Endodermal cell (in vitro differentiated cells): ENCODE measurements around the gene BMP4. TPM values are rescaled to one million over a fixed set of nuclear protein-coding genes. Genes with fewer than 3 reads are reported as not detected.

Experiments
- DNase-seq: peaks from one replicate; pipeline ENCODE4 v3.0.0-alpha.2; 2017
- H3K27ac ChIP-seq: 2 replicates; pipeline ENCODE4 v1.5.1; 2013; ENCODE audit warnings: mild to moderate bottlenecking, low read depth, low read length, moderate library complexity
- H3K27me3 ChIP-seq: 2 replicates; pipeline ENCODE4 v1.6.1; 2013; ENCODE audit warnings: mild to moderate bottlenecking, low read length, moderate library complexity; ENCODE audit not compliant: insufficient read depth, control insufficient read depth, poor library complexity, severe bottlenecking
- H3K36me3 ChIP-seq: 2 replicates; pipeline ENCODE4 v1.7.0; 2013; ENCODE audit warnings: mild to moderate bottlenecking, low read length, moderate library complexity; ENCODE audit not compliant: control insufficient read depth, insufficient read depth
- H3K4me1 ChIP-seq: one replicate; pipeline ENCODE4 v1.7.0; 2013; ENCODE audit warnings: low read length; ENCODE audit not compliant: control insufficient read depth, insufficient read depth
- H3K4me3 ChIP-seq: 2 replicates; pipeline ENCODE4 v1.5.1; 2013; ENCODE audit warnings: mild to moderate bottlenecking, low read length, moderate library complexity
- H3K9ac ChIP-seq: 2 replicates; pipeline ENCODE4 v1.6.1; 2013; ENCODE audit warnings: mild to moderate bottlenecking, low read length, moderate library complexity; ENCODE audit not compliant: poor library complexity, severe bottlenecking; ENCODE audit errors: extremely low read depth
- H3K9me3 ChIP-seq: 2 replicates; pipeline ENCODE4 v1.6.1; 2013; ENCODE audit warnings: mild to moderate bottlenecking, low read length, moderate library complexity; ENCODE audit not compliant: control insufficient read depth
- H3K27ac Mint-ChIP-seq: 2 replicates; pipeline ENCODE4 v1.8.0; 2020; ENCODE audit warnings: mixed read lengths
- H3K27me3 Mint-ChIP-seq: 2 replicates; pipeline ENCODE4 v1.8.0; 2021; ENCODE audit warnings: mild to moderate bottlenecking, mixed read lengths; ENCODE audit not compliant: insufficient read depth
- H3K36me3 Mint-ChIP-seq: 2 replicates; pipeline ENCODE4 v1.8.0; 2020; ENCODE audit warnings: low read depth, mixed read lengths
- H3K4me1 Mint-ChIP-seq: 2 replicates; pipeline ENCODE4 v1.8.0; 2020; ENCODE audit warnings: mixed read lengths
- H3K4me3 Mint-ChIP-seq: 2 replicates; pipeline ENCODE4 v1.8.0; 2020; ENCODE audit warnings: mild to moderate bottlenecking, moderate library complexity, mixed read lengths
- H3K9me3 Mint-ChIP-seq: 2 replicates; pipeline ENCODE4 v1.8.0; 2020; ENCODE audit warnings: mild to moderate bottlenecking, mixed read lengths
- CTCF ChIP-seq: fragments of 200-600 bp; sonication (generic); conservative IDR thresholded peaks from 2 replicates; pipeline ENCODE4 v1.5.0; 2021; ENCODE audit warnings: antibody characterized with exemption, mild to moderate bottlenecking
- WGBS, 2 experiments: methylation state at CpG; one replicate each; pipeline versions ENCODE4 v1.1.5 to v1.1.7; 2013; ENCODE audit warnings: missing lambda C conversion rate in 2 of 2, mixed read lengths in 1 of 2; ENCODE audit not compliant: insufficient coverage in 1 of 2, insufficient read length in 1 of 2; 5-methylcytosine and 5-hydroxymethylcytosine counted together
- total RNA-seq, 2 donors: library from RNA; stranded (reverse); fragmentation: NEBNext Ultra II Directional in 1 of 2; extraction: Animal tissue kit (Norgen Biotek cat#: 25700) in 1 of 2; gene quantifications; 2 replicates in 1 of 2; 3 replicates in 1 of 2; pipeline ENCODE4 v1.2.1, GENCODE V29; 2021

BMP4 gene
- total RNA-seq, 2 donors from 2014 or later, result 13.0 to 19.9 TPM

DNA sequence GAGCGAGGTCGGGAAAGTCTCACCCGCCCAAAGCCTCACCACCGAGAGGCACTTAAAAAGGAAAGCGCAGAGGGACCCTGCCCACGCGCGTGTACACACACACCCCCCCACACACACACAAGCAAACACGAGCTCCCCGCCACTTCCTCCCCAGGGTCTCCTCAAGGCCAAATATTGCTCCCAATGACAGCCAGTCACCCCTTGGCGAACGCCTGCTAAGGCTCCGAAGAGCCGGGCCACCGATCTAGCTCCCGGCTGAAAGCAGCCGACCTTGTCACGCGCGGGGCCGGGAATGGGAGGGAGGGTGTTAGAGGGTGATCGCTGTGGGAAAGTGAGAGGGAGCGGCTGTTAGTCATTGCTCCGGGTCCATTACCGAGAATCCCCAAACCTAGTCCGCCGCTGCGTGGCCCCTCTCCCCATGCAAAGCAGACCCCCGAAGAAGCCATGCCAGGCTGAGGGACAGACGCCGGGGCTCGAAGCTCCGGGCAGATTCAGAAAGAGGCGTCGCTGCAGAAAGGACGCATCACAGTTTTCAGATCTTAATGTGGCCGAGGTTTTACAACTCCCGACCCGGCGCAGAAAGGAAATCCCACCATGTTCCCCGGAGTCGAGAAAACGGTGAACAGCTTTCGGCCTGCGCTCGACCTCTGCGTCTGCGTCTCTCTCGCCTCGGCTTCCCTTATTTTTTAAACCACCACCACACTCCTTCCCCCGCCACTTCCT is 2.6 kb downstream of the BMP4 start:
- Mint-ChIP-seq H3K4me1 (peaks cover 25% of the 10 kb centered on the region), H3K36me3 (peaks cover 20% of the 10 kb centered on the region)
- peaks cover 32% of the 10 kb centered on the region for H3K27me3 ChIP-seq

GRCh38 chr14:53953002-53953827 is 3.4 kb downstream of the BMP4 start:
- WGBS, 2 experiments, result 0% methylated on average over 14 to 70 of the region's 72 CpGs
- Histone ChIP-seq H3K4me1 (no peaks in the 10 kb centered on the region), H3K9ac (peak overlapping the region; percentile 57), H3K4me3 (peak overlapping the region; percentile 85), H3K27me3 (peaks cover 32% of the 10 kb centered on the region), H3K27ac (no peak overlapping the region), H3K9me3 (no peaks in the 10 kb centered on the region), H3K36me3 (peaks cover 26% of the 10 kb centered on the region)
- peaks cover 24% of the 10 kb centered on the region for H3K36me3 Mint-ChIP-seq
- peak overlapping the region; percentile 85 for H3K4me3 Mint-ChIP-seq
- H3K27me3 Mint-ChIP-seq, result peaks cover 79% of the 10 kb centered on the region
- peaks cover 29% of the 10 kb centered on the region for H3K4me1 Mint-ChIP-seq
- H3K27ac Mint-ChIP-seq, result peak overlapping the region; percentile 88
- peak; percentile 93 for DNase-seq
- TF ChIP-seq CTCF, result no peak
- H3K9me3 Mint-ChIP-seq, result no peaks in the 10 kb centered on the region

More for the DNA sequence above, 2.6 kb downstream of the BMP4 start:
- peak overlapping the region; percentile 44 for H3K9ac ChIP-seq
- peaks cover 22% of the 10 kb centered on the region for H3K36me3 ChIP-seq
- no peak for TF ChIP-seq CTCF
- no peaks in the 10 kb centered on the region for H3K4me1 ChIP-seq
- no peak for DNase-seq
- H3K4me3 Mint-ChIP-seq, result peak overlapping the region; percentile 85
- H3K9me3 ChIP-seq, result no peaks in the 10 kb centered on the region
- peak overlapping the region; percentile 85 for H3K4me3 ChIP-seq
- no peak overlapping the region for H3K27ac ChIP-seq
- no peaks in the 10 kb centered on the region for H3K9me3 Mint-ChIP-seq
- H3K27ac Mint-ChIP-seq, result peak overlapping the region; percentile 88
- peaks cover 77% of the 10 kb centered on the region for H3K27me3 Mint-ChIP-seq
- 0% methylated on average over 28 to 51 of the region's 51 CpGs for WGBS, 2 experiments

GRCh38 chr14:53952533-53952932 is 4.1 kb downstream of the BMP4 start:
- Mint-ChIP-seq H3K27ac (peak overlapping the region; percentile 88), H3K27me3 (peaks cover 79% of the 10 kb centered on the region), H3K4me1 (peaks cover 31% of the 10 kb centered on the region), H3K36me3 (peaks cover 24% of the 10 kb centered on the region), H3K4me3 (peak overlapping the region; percentile 85), H3K9me3 (no peaks in the 10 kb centered on the region)
- peak; percentile 74 for DNase-seq
- Histone ChIP-seq H3K27me3 (peaks cover 38% of the 10 kb centered on the region), H3K4me3 (peak overlapping the region; percentile 85), H3K27ac (no peak overlapping the region), H3K36me3 (peaks cover 26% of the 10 kb centered on the region), H3K9me3 (no peaks in the 10 kb centered on the region), H3K4me1 (no peaks in the 10 kb centered on the region), H3K9ac (peak overlapping the region; percentile 57)
- no peak for TF ChIP-seq CTCF
- WGBS, 2 experiments, result 2 to 10% methylated on average over 9 to 10 of the region's 10 CpGs
